Mesodermal cell (in vitro differentiated cells): ENCODE results near the gene MRPS22.
A peak's percentile ranks its signal among the peaks of the same experiment; 100 is the strongest.

Experiments used
- H3K27ac ChIP-seq: 2 replicates; pipeline ENCODE4 v1.7.0; 2013; ENCODE audit warnings: mild to moderate bottlenecking, low read depth, low read length, moderate library complexity; ENCODE audit not compliant: severe bottlenecking
- H3K36me3 ChIP-seq: 2 replicates; pipeline ENCODE4 v1.7.1; 2013; ENCODE audit warnings: mild to moderate bottlenecking, low read length, moderate library complexity; ENCODE audit not compliant: control insufficient read depth, insufficient read depth
- H3K4me1 ChIP-seq: one replicate; pipeline ENCODE4 v1.7.1; 2013; ENCODE audit warnings: mild to moderate bottlenecking, low read length; ENCODE audit not compliant: insufficient read depth, control insufficient read depth, poor library complexity, severe bottlenecking
- H3K4me3 ChIP-seq: 2 replicates; pipeline ENCODE4 v1.7.0; 2013; ENCODE audit warnings: low read length, control low read depth, mild to moderate bottlenecking; ENCODE audit not compliant: insufficient read depth, poor library complexity, severe bottlenecking; ENCODE audit errors: extremely low read depth
- H3K9me3 ChIP-seq: 2 replicates; pipeline ENCODE4 v1.7.1; 2013; ENCODE audit warnings: mild to moderate bottlenecking, low read length, moderate library complexity; ENCODE audit not compliant: control insufficient read depth
- WGBS, 2 experiments: methylation state at CpG; one replicate each; pipeline ENCODE4 v1.1.5; 2013; ENCODE audit warnings: missing lambda C conversion rate in 2 of 2; ENCODE audit not compliant: insufficient coverage in 2 of 2; 5-methylcytosine and 5-hydroxymethylcytosine counted together

Gene MRPS22

DNA sequence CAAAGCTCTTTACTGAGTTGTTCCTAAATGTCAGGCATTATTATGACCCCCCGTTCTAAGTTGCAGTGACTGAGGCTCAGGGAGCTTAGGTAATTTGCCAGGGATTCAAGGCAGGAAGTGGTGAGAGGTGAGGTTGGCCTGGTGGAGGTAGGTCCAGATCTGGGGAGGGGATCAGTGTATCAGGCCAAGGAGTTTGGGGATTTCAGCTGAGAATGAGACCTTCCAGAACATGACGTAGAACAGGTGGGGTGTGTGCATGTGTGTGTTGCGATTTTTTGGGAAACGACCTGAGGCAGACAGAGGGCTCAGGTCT is 41.1 kb upstream of the MRPS22 start:
- Histone ChIP-seq H3K9me3 (no peaks in the 10 kb centered on the region), H3K36me3 (no peaks in the 10 kb centered on the region), H3K4me1 (peaks cover 49% of the 10 kb centered on the region), H3K4me3 (no peak overlapping the region), H3K27ac (peak overlapping the region; percentile 92)
- WGBS, 2 experiments: 90 to 93% methylated on average over 2 to 3 of the region's 4 CpGs

GRCh38 chr3:139303216-139303615 is 40.6 kb upstream of the MRPS22 start:
- Histone ChIP-seq H3K4me1 (peaks cover 51% of the 10 kb centered on the region), H3K36me3 (no peaks in the 10 kb centered on the region), H3K4me3 (no peak overlapping the region), H3K9me3 (no peaks in the 10 kb centered on the region), H3K27ac (no peak overlapping the region)
- WGBS, 2 experiments: 83 to 88% methylated on average over 1 to 3 of the region's 5 CpGs

DNA sequence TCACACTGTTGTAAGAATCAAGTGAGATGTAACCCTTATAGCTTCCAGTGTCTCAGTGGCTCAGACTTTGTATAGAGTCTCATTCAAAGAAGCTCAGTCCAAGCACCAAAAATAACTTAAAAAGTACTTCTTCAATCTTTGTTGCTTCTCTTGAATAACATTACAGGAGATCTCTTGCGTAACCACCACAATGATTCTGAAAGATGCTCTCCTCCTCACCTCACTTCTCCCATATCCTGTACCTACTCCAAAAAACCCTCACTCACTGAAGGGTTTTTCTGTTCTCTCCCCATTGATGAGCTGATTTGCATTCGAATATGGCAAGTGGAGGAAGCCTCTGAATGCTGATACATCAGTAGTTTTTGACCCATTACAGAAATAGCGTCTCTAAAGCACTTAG is 39.4 kb upstream of the MRPS22 start:
- WGBS, 2 experiments: 100% methylated on average over 1 to 2 of the region's 3 CpGs
- H3K4me3 ChIP-seq: no peak overlapping the region
- peaks cover 53% of the 10 kb centered on the region for H3K4me1 ChIP-seq
- no peaks in the 10 kb centered on the region for H3K9me3 ChIP-seq
- no peak overlapping the region for H3K27ac ChIP-seq
- no peaks in the 10 kb centered on the region for H3K36me3 ChIP-seq

DNA sequence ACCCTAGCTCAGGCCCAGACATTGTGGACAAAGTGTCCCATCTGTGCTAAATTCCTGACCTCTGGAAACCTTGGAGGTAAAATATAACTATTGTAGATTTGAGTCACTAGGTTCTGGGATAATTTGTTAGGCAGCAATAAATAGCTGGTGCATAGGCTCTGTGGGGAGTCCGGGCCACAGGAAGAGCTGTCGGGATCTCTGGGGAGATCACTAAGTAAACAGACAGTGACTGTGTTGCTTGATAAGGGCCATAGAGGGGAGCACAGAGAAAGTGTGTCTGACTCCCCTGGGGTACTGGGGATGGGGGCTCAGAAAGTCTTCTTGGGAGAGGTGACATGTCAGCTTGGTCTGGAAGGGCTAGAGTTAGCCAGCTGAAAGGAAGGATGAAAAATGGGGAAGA is 37.7 kb upstream of the MRPS22 start:
- Histone ChIP-seq H3K4me1 (peaks cover 60% of the 10 kb centered on the region), H3K9me3 (no peaks in the 10 kb centered on the region), H3K27ac (no peak overlapping the region), H3K4me3 (no peak overlapping the region), H3K36me3 (no peaks in the 10 kb centered on the region)
- 70 to 91% methylated on average over 2 of the region's 2 CpGs for WGBS, 2 experiments

GRCh38 chr3:139307072-139307491 is 36.7 kb upstream of the MRPS22 start:
- WGBS, 2 experiments: 80 to 86% methylated on average over 1 of the region's 1 CpG
- Histone ChIP-seq H3K4me1 (peaks cover 56% of the 10 kb centered on the region), H3K27ac (no peak overlapping the region), H3K4me3 (no peak overlapping the region), H3K9me3 (no peaks in the 10 kb centered on the region), H3K36me3 (no peaks in the 10 kb centered on the region)

DNA sequence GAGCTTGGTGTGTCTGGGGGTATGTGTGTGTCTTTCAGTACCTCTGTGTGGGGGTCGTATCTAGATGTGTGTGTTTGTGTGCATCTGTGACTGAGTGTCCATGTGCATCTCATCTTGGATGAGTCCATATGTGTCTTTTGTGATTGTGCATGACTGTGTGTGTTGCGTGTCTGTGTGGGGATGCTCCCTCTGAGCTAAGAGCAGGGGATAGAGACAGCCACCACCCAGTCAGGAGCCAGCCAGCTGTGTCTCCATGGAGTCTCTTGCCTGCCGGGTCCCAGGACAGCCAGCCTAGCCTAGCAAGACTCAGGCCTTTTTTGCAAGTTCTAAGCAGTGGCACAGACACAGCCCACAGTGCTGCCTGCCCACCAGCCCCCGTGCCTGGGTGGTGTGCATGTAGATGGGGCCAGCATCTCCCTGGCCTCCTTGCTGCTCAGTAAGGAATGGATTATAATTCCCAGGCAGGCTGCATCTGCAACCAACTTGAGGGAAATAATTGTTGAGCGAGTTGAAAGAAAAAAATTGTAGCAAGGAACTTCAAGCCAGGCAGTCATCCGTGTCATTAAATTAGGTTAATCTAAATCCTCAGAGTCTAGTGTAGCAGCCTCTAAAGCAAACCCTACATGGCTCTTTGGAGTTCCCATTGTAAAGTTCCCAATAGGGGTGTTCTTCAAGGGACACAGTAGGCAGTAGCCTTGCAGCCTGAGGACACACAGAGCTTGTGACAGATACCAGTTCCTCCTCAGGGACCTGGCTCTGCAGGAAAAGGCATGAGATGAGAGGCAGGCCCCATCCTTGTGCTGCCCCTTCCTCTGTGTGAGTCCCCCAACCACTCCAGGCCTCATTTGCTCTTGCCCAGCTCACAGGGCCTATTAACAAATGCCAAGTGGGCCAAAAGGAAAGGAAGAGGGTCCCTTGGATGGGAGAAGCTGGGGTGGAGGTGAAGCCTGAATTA is 35.9 kb upstream of the MRPS22 start:
- WGBS, 2 experiments: 100% methylated on average over 3 of the region's 6 CpGs

DNA sequence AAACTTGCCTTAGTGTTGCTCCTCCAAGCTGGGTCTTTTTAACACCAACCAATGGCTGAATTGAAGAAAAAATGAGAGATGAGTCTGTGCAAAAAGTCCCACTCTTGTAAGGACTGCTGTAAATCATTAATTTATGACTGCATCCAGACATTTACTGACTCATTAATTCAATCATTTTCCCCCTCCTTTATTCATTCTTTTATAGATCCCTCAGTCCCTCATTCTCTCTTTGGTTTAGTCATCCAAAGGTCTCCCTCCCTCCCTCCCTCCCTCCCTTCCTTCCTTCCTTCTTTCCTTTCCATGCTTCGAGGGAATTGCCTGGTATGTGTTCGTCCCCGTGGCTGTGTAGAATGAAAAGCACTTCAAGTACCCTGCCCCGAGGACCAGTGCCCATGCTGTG is 35.3 kb upstream of the MRPS22 start:
- H3K27ac ChIP-seq: no peak overlapping the region
- no peak overlapping the region for H3K4me3 ChIP-seq
- H3K36me3 ChIP-seq: no peaks in the 10 kb centered on the region
- peaks cover 60% of the 10 kb centered on the region for H3K4me1 ChIP-seq
- H3K9me3 ChIP-seq: no peaks in the 10 kb centered on the region
- 73 to 86% methylated on average over 3 of the region's 4 CpGs for WGBS, 2 experiments

More for the DNA sequence above, 35.9 kb upstream of the MRPS22 start:
- H3K36me3 ChIP-seq: no peaks in the 10 kb centered on the region
- no peaks in the 10 kb centered on the region for H3K9me3 ChIP-seq
- H3K27ac ChIP-seq: no peak overlapping the region
- no peak overlapping the region for H3K4me3 ChIP-seq
- peaks cover 60% of the 10 kb centered on the region for H3K4me1 ChIP-seq

DNA sequence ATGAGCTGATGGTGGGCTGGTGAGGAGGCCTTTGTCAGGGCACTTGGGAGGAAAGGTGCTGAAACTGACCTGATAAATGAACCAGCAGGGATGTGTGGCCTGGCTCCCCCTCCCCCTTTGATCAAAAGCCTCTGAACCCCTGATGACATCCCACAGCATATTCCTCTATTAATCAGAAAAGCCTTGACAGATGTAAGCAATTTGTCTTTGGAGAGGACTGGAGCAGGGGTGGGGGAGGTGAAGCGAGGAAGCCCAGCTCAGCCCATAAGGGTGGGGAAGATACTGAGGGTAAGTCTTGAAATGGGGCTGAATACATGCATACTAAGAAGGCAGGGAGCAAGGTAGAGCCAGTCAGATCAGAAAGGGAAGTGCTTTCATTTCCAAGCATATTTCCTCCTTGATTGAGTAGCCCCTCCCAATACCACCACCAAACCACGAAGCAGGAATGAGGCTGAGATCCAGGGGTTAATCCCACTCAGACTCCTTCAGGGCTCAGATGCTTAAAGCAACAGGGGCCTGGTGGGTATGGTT is 34.7 kb upstream of the MRPS22 start:
- Histone ChIP-seq H3K27ac (peak overlapping the region; percentile 18), H3K4me3 (no peak overlapping the region), H3K9me3 (no peaks in the 10 kb centered on the region), H3K4me1 (peaks cover 61% of the 10 kb centered on the region), H3K36me3 (no peaks in the 10 kb centered on the region)
- 75% methylated on average over 2 of the region's 2 CpGs; no CpG with 5 or more reads in 1 of the 2 experiments for WGBS, 2 experiments

DNA sequence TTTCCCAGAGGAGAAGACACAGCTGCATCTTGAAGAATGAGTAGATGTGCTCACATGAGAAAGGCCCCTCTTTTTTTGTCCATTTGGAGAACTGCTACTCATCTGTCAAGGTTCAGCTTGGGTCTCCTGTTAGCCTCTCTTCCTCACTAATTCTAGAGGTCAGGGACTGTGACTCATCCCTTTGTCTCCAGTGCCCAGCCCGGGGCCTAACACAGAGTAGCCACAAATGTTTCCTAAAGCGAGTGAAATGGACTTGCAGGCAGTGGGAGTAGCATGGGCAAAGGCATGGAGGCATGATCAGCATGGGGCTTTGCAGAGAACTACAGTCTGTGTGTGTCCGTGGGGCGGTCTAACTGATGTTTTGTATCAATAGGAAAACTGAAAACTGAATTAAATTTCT is 33.9 kb upstream of the MRPS22 start:
- peak overlapping the region; percentile 80 for H3K27ac ChIP-seq
- no peaks in the 10 kb centered on the region for H3K9me3 ChIP-seq
- no peaks in the 10 kb centered on the region for H3K36me3 ChIP-seq
- H3K4me3 ChIP-seq: no peak overlapping the region
- 76 to 100% methylated on average over 2 to 4 of the region's 4 CpGs for WGBS, 2 experiments
- peaks cover 63% of the 10 kb centered on the region for H3K4me1 ChIP-seq

DNA sequence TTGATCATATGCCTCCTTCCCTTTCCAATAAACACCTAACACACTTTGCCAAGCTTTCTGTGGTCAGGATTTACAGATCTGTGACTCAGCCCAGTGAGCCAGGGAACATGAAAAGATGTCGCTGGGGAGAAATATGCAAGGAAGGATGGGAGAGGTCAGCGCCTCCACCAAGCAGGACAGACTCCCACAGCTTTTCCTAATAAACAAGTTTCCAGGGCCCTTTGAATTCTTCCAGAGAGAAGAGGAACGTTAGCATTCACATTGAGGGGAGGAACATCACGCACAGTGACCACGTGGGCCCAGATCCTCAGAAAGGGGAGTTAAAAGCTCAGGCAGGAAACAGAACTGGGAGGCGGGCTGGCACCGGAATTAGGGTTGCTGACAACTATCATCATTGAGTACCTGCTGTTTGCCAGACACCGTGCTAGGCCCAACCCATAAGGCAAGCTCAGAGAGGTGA is 33.3 kb upstream of the MRPS22 start:
- no peaks in the 10 kb centered on the region for H3K36me3 ChIP-seq
- no peak overlapping the region for H3K4me3 ChIP-seq
- H3K9me3 ChIP-seq: no peaks in the 10 kb centered on the region
- WGBS, 2 experiments: 74 to 84% methylated on average over 6 to 7 of the region's 8 CpGs
- peak overlapping the region; percentile 80 for H3K27ac ChIP-seq
- H3K4me1 ChIP-seq: peaks cover 63% of the 10 kb centered on the region

DNA sequence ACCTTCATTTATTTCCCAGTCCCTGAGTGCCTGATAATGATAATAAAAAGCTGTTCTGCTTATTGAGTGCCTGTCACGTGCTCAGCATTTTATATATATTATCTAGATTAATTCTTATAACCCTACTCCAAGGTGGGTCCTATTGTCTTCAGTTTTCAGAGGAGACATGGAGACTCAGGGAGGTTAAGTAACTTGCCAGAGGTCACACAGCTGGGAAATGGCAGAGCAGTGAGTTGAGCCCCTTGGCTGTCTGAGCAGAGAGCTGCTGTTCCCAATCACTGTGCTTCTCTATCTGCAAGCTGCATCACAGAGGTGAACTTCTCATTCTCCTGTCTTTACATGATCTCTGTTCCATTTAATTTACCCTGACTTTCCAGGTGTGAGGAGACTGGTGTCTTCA is 32.3 kb upstream of the MRPS22 start:
- peaks cover 63% of the 10 kb centered on the region for H3K4me1 ChIP-seq
- no peak overlapping the region for H3K27ac ChIP-seq
- H3K36me3 ChIP-seq: no peaks in the 10 kb centered on the region
- H3K4me3 ChIP-seq: no peak overlapping the region
- WGBS, 2 experiments: no CpG with 5 or more reads among the region's 1 CpG
- H3K9me3 ChIP-seq: no peaks in the 10 kb centered on the region
